IMR-90 (cell line): ENCODE results near the gene GALM. TPM values are rescaled to one million over a fixed set of nuclear protein-coding genes. Genes with fewer than 3 reads are reported as not detected.

Experiments
- ATAC-seq: fragments of 200-7000 bp; cut with Tn5 transposase; 2 replicates; pipeline ENCODE4 v1.9.1; 2020; ENCODE audit warnings: low read depth, mild to moderate bottlenecking, moderate library complexity
- BruUV-seq: library from RNA; stranded (reverse); fragments of 400-500 nt; replicated peaks from 2 replicates; lab custom pipeline; 2021; lab: Mats Ljungman, UMichigan
- CTCF ChIA-PET: fragments of 300-600 bp; formaldehyde crosslinking; extraction: SDS; loops from one replicate; lab custom pipeline; 2021; ENCODE audit warnings: antibody characterized with exemption; lab: Yijun Ruan, JAX
- POLR2A ChIA-PET: fragments of 300-600 bp; sonication (Branson Sonifier 250); formaldehyde crosslinking; loops from one replicate; lab custom pipeline; 2022; ENCODE audit warnings: antibody characterized with exemption; ENCODE audit not compliant: unreplicated experiment; lab: Charles Lee
- DNase-seq: peaks from one replicate; pipeline ENCODE4 v3.0.0; 2013
- H2AFZ ChIP-seq: replicated peaks from 2 replicates; pipeline ENCODE3; 2013; ENCODE audit warnings: low read length, mild to moderate bottlenecking; ENCODE audit not compliant: poor library complexity
- H2AK5ac ChIP-seq: 2 replicates; pipeline ENCODE4 v1.6.1; 2013; ENCODE audit warnings: low read depth, low read length, inconsistent platforms
- H2AK9ac ChIP-seq: replicated peaks from 2 replicates; pipeline ENCODE3; 2013; ENCODE audit warnings: mild to moderate bottlenecking, low read depth, low read length, moderate library complexity; ENCODE audit not compliant: poor library complexity
- H2BK120ac ChIP-seq: 2 replicates; pipeline ENCODE4 v1.6.1; 2013; ENCODE audit warnings: low read depth, low read length, inconsistent platforms
- H2BK15ac ChIP-seq: 3 replicates; pipeline ENCODE4 v1.6.1; 2013; ENCODE audit warnings: low read depth, low read length, inconsistent platforms
- H2BK20ac ChIP-seq: 2 replicates; pipeline ENCODE4 v1.6.1; 2013; ENCODE audit warnings: low read depth, mild to moderate bottlenecking, inconsistent platforms, low read length, moderate library complexity
- H2BK5ac ChIP-seq: 2 replicates; pipeline ENCODE4 v1.6.1; 2013; ENCODE audit warnings: mild to moderate bottlenecking, low read depth, low read length, inconsistent platforms; ENCODE audit not compliant: poor library complexity, severe bottlenecking
- H3K14ac ChIP-seq: replicated peaks from 2 replicates; pipeline ENCODE4 v1.6.1; 2013; ENCODE audit warnings: low read depth, low read length, inconsistent platforms
- H3K18ac ChIP-seq: 2 replicates; pipeline ENCODE4 v1.6.1; 2013; ENCODE audit warnings: low read depth, low read length, control low read depth
- H3K23ac ChIP-seq: 2 replicates; pipeline ENCODE4 v1.6.1; 2013; ENCODE audit warnings: low read depth, low read length, inconsistent platforms
- H3K27ac ChIP-seq: 2 replicates; pipeline ENCODE4 v1.5.1; 2013; ENCODE audit warnings: mild to moderate bottlenecking, control low read depth, low read length; ENCODE audit not compliant: insufficient read depth
- H3K27me3 ChIP-seq: 2 replicates; pipeline ENCODE4 v1.6.1; 2013; ENCODE audit warnings: low read length; ENCODE audit not compliant: control insufficient read depth, insufficient read depth
- H3K36me3 ChIP-seq: 2 replicates; pipeline ENCODE4 v1.6.1; 2013; ENCODE audit warnings: low read length, mixed read lengths; ENCODE audit not compliant: control insufficient read depth, insufficient read depth
- H3K4ac ChIP-seq: 2 replicates; pipeline ENCODE4 v1.6.1; 2013; ENCODE audit warnings: low read depth, low read length, inconsistent platforms
- H3K4me1 ChIP-seq: 2 replicates; pipeline ENCODE4 v1.6.1; 2013; ENCODE audit warnings: low read length, mixed read lengths; ENCODE audit not compliant: control insufficient read depth, insufficient read depth
- H3K4me2 ChIP-seq: 2 replicates; pipeline ENCODE4 v1.6.1; 2013; ENCODE audit warnings: low read depth, mild to moderate bottlenecking, control low read depth, low read length, moderate library complexity
- H3K4me3 ChIP-seq: 2 replicates; pipeline ENCODE4 v1.5.1; 2013; ENCODE audit warnings: low read depth, mild to moderate bottlenecking, control low read depth, low read length, moderate library complexity; ENCODE audit not compliant: insufficient read depth
- H3K56ac ChIP-seq: 2 replicates; pipeline ENCODE4 v1.6.1; 2013; ENCODE audit warnings: low read length, inconsistent platforms; ENCODE audit not compliant: insufficient read depth; ENCODE audit errors: extremely low read depth
- H3K79me1 ChIP-seq, 2 experiments: 2 replicates each; pipeline ENCODE4 v1.6.1; 2013; ENCODE audit warnings: low read length in 2 of 2, inconsistent platforms in 1 of 2, low read depth in 1 of 2
- H3K9ac ChIP-seq: 2 replicates; pipeline ENCODE4 v1.6.1; 2013; ENCODE audit warnings: low read depth, low read length, control low read depth
- H3K9me1 ChIP-seq: 2 replicates; pipeline ENCODE4 v1.6.1; 2013; ENCODE audit warnings: low read length, inconsistent platforms; ENCODE audit not compliant: insufficient read depth
- H3K9me3 ChIP-seq: 2 replicates; pipeline ENCODE4 v1.6.1; 2013; ENCODE audit warnings: low read length; ENCODE audit not compliant: control insufficient read depth, insufficient read depth
- H4K20me1 ChIP-seq: 2 replicates; pipeline ENCODE4 v1.6.1; 2013; ENCODE audit warnings: low read length, inconsistent platforms; ENCODE audit not compliant: insufficient read depth
- H4K5ac ChIP-seq: 2 replicates; pipeline ENCODE4 v1.6.1; 2013; ENCODE audit warnings: mild to moderate bottlenecking, low read depth, low read length, control low read depth
- H4K8ac ChIP-seq, 2 experiments: 2 replicates each; pipeline ENCODE4 v1.6.1; 2013; ENCODE audit warnings: low read depth in 2 of 2, low read length in 2 of 2, control low read depth in 1 of 2, inconsistent platforms in 1 of 2
- H4K91ac ChIP-seq: 2 replicates; pipeline ENCODE4 v1.6.1; 2013; ENCODE audit warnings: low read depth, low read length, inconsistent platforms; ENCODE audit not compliant: insufficient read depth
- BHLHE40 ChIP-seq: fragments of 150-350 bp; IDR thresholded peaks from 2 replicates; pipeline ENCODE4 v1.6.1; 2016; ENCODE audit warnings: mild to moderate bottlenecking, low read depth, low read length
- MAFK ChIP-seq: IDR thresholded peaks from 2 replicates; pipeline ENCODE4 v1.6.1; 2012; ENCODE audit warnings: low read depth, low read length, improper control_type of control experiment
- MAZ ChIP-seq: IDR thresholded peaks from 2 replicates; pipeline ENCODE4 v1.6.1; 2012; ENCODE audit warnings: low read depth, mild to moderate bottlenecking, low read length, improper control_type of control experiment, moderate library complexity, borderline replicate concordance
- MXI1 ChIP-seq: IDR thresholded peaks from 2 replicates; pipeline ENCODE4 v1.6.1; 2012; ENCODE audit warnings: low read depth, mild to moderate bottlenecking, low read length, moderate library complexity, borderline replicate concordance
- NFE2L2 ChIP-seq: fragments of 150-350 bp; IDR thresholded peaks from 2 replicates; pipeline ENCODE4 v1.6.1; 2016; ENCODE audit warnings: low read depth, mild to moderate bottlenecking, low read length
- RAD21 ChIP-seq: IDR thresholded peaks from 2 replicates; pipeline ENCODE4 v1.6.1; 2012; ENCODE audit warnings: low read length, improper control_type of control experiment
- RFX5 ChIP-seq: IDR thresholded peaks from 2 replicates; pipeline ENCODE4 v1.8.0; 2012; ENCODE audit warnings: low read depth, mild to moderate bottlenecking, low read length, moderate library complexity
- USF2 ChIP-seq: fragments of 150-350 bp; IDR thresholded peaks from 2 replicates; pipeline ENCODE4 v1.6.1; 2017; ENCODE audit warnings: mild to moderate bottlenecking, antibody characterized with exemption, low read length, low read depth
- WGBS, 2 experiments: methylation state at CpG; one replicate each; pipeline versions ENCODE4 v1.1.5 to v1.1.7; 2013; ENCODE audit warnings: missing lambda C conversion rate in 2 of 2; ENCODE audit not compliant: insufficient read length in 1 of 2; ENCODE audit errors: extremely low coverage in 2 of 2; 5-methylcytosine and 5-hydroxymethylcytosine counted together
- dilution Hi-C: fragments of 300-500 bp; cut with HindIII; formaldehyde crosslinking; loops from one replicate; pipeline ENCODE4 v1.14.3; 2018; ENCODE audit warnings: low sequenced_read_pairs; ENCODE audit not compliant: unreplicated experiment
- in situ Hi-C: fragments of 300-500 bp; cut with MboI; formaldehyde crosslinking; loops from 3 replicates; pipeline ENCODE4 v1.14.3; 2019; ENCODE audit warnings: low sequenced_read_pairs, inconsistent platforms, mixed read lengths
- intact Hi-C: fragments of 100-400 bp; cut with micrococcal nuclease; formaldehyde crosslinking; loops from 2 replicates; pipeline ENCODE4 v1.10.0; 2022
- polyA plus RNA-seq, 3 experiments: library from polyadenylated mRNA; depleted of rRNA; stranded (reverse); fragments of >200 nt; gene quantifications; 2 replicates each; pipeline ENCODE4 v1.2.3, GENCODE V29; 2012; ENCODE audit warnings: low replicate concordance in 1 of 3
- total RNA-seq: library from RNA; depleted of rRNA; stranded (reverse); fragments of >200 nt; gene quantifications from 2 replicates; pipeline ENCODE4 v1.2.3, GENCODE V29; 2012

GALM gene
- total and polyA plus RNA-seq, 2 of the 4 experiments (the other 2 are of a cell fraction), result 12.1 to 24.2 TPM

GRCh38 chr2:38716185-38716584 lies 50.3 kb downstream of the GALM start (continued):
- TF ChIP-seq USF2, result no peak

- Histone ChIP-seq H2BK120ac (no peak overlapping the region), H3K9me1 (0 out of 2 replicates have a peak, but pooled peaks cover 13% of the 10 kb centered on the region), H4K91ac (no peak overlapping the region), H3K4me2 (no peak overlapping the region), H2AK5ac (no peak overlapping the region), H3K23ac (no peak overlapping the region), H3K27me3 (no peaks in the 10 kb centered on the region), H4K5ac (no peak overlapping the region), H3K79me1 (peaks cover 0 to 5% of the 10 kb centered on the region in 2 experiments; a peak in 1 of 4 replicates), H3K4me3 (no peak overlapping the region), H4K8ac (no peak overlapping the region), H2BK15ac (no peak overlapping the region), H2AK9ac (no peak overlapping the region), H3K27ac (no peak overlapping the region), H3K4ac (no peak overlapping the region), H4K20me1 (0 out of 2 replicates have a peak, but pooled peaks cover 4% of the 10 kb centered on the region), H3K9me3 (no peaks in the 10 kb centered on the region), H3K56ac (no peak overlapping the region), H3K14ac (no peak overlapping the region), H2AFZ (no peak overlapping the region), H3K18ac (no peak overlapping the region), H3K4me1 (peaks cover 9% of the 10 kb centered on the region), H3K9ac (no peak overlapping the region), H2BK20ac (no peak overlapping the region), H3K36me3 (no peaks in the 10 kb centered on the region), H2BK5ac (no peak overlapping the region)
- ATAC-seq (no peak), DNase-seq (no peak)
- in situ Hi-C loops (no loop called here), intact Hi-C loops (no loop called here), dilution Hi-C loops (no loop called here)
- WGBS, 2 experiments, result no CpG with 5 or more reads among the region's 4 CpGs
- TF ChIP-seq RFX5 (no peak), MAZ (no peak), BHLHE40 (no peak), RAD21 (no peak), MXI1 (no peak), MAFK (no peak), NFE2L2 (no peak)
- ChIA-PET CTCF (no interaction called here), POLR2A (no interaction called here)
- BruUV-seq, result no TSS peak
Observed at GRCh38 chr2:38718601-38719000, 52.7 kb downstream of the GALM start.
